SJCRH30 (cell line): ENCODE measurements around the gene PTPRZ1. TPM values are rescaled to one million over a fixed set of nuclear protein-coding genes. Genes with fewer than 3 reads are reported as not detected.

ENCODE experiments used
- DNase-seq, 2 experiments: peaks; one replicate each; pipeline ENCODE4 v3.0.0-alpha.2; 2015 to 2020
- H3K27ac ChIP-seq: fragments of 250-450 bp; sonication (Bioruptor Pico); 2 replicates; pipeline ENCODE4 v1.5.1; 2020; ENCODE audit warnings: mild to moderate bottlenecking, moderate library complexity
- H3K27me3 ChIP-seq: fragments of 250-450 bp; sonication (Bioruptor Pico); 2 replicates; pipeline ENCODE4 v1.5.1; 2020; ENCODE audit warnings: mild to moderate bottlenecking, moderate library complexity
- H3K36me3 ChIP-seq: fragments of 250-450 bp; sonication (Bioruptor Pico); 2 replicates; pipeline ENCODE4 v1.5.1; 2020; ENCODE audit warnings: mild to moderate bottlenecking, moderate library complexity
- H3K4me1 ChIP-seq: fragments of 250-450 bp; sonication (Bioruptor Pico); 2 replicates; pipeline ENCODE4 v1.5.1; 2020; ENCODE audit warnings: mild to moderate bottlenecking, moderate library complexity
- H3K4me3 ChIP-seq: fragments of 250-450 bp; sonication (Bioruptor Pico); 2 replicates; pipeline ENCODE4 v1.5.1; 2020; ENCODE audit warnings: mild to moderate bottlenecking, moderate library complexity
- H3K9me3 ChIP-seq: fragments of 250-450 bp; sonication (Bioruptor Pico); replicated peaks from 2 replicates; pipeline ENCODE4 v1.5.1; 2020; ENCODE audit warnings: mild to moderate bottlenecking, moderate library complexity
- total RNA-seq: library from RNA; depleted of rRNA; stranded (reverse); fragments of >200 nt; shearing (Covaris generic); gene quantifications from 2 replicates; pipeline ENCODE4 v1.2.3, GENCODE V29; 2014

Gene PTPRZ1
- total RNA-seq, 1 experiment from 2014 or later: not detected

- Histone ChIP-seq H3K4me1 (no peaks in the 10 kb centered on the region), H3K36me3 (no peaks in the 10 kb centered on the region), H3K9me3 (no peaks in the 10 kb centered on the region), H3K27ac (no peak overlapping the region), H3K4me3 (no peak overlapping the region), H3K27me3 (peaks cover 10% of the 10 kb centered on the region)
- DNase-seq: no peak
Observed at GRCh38 chr7:121876656-121877500, 3.9 kb downstream of the PTPRZ1 start.

- Histone ChIP-seq H3K36me3 (no peaks in the 10 kb centered on the region), H3K27ac (no peak overlapping the region), H3K27me3 (peaks cover 9% of the 10 kb centered on the region; the same call in 1 of the 2 replicates), H3K9me3 (no peaks in the 10 kb centered on the region), H3K4me3 (no peak overlapping the region), H3K4me1 (no peaks in the 10 kb centered on the region)
- DNase-seq: no peak
Observed at GRCh38 chr7:121878918-121879464, 6.0 kb downstream of the PTPRZ1 start.

DNA sequence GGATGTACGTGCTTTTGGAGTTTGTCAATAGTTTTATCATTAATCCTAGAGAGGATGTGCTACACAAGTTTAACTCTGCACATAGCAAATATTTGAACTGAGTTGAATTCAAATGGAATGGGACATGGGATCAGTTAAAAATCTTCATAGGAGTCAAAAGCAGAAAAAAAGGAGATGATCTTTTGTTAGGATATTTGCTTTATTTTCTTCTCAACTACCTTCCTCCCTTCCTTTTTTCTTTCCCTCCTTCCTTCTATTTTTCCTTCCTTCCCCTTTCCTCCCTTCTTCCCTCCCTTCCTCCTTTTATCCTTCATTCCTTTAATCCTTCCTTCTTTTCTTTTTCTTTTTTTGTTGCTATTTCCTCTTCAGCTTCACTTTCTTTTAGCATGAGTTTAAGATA, 6.6 kb downstream of the PTPRZ1 start:
- Histone ChIP-seq H3K4me3 (no peak overlapping the region), H3K4me1 (no peaks in the 10 kb centered on the region), H3K27me3 (peaks cover 9% of the 10 kb centered on the region; the same call in 1 of the 2 replicates), H3K27ac (no peak overlapping the region), H3K9me3 (no peaks in the 10 kb centered on the region), H3K36me3 (no peaks in the 10 kb centered on the region)
- no peak for DNase-seq

DNA sequence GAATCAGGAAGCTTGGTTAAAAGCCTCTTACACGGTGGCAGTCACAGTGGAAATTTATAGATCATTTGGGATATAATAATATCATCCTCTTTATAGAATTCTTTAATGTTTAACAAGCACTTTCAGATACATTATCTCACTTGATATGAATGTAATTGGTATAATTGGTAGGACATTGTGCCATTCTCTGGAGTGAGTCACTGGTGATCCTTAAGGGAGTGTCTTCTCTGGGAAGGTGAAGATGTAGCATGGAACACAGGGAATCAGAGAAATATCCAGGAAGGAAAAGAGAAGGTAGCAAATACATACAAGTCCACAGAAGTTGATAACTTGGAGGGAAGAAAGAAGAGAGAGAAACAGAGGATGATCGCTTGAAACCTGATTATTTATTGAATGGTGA, 9.8 kb downstream of the PTPRZ1 start:
- no peak overlapping the region for H3K4me3 ChIP-seq
- DNase-seq: no peak
- H3K27me3 ChIP-seq: peaks cover 3% of the 10 kb centered on the region; the same call in 1 of the 2 replicates
- H3K4me1 ChIP-seq: no peaks in the 10 kb centered on the region
- H3K27ac ChIP-seq: no peak overlapping the region
- no peaks in the 10 kb centered on the region for H3K9me3 ChIP-seq
- H3K36me3 ChIP-seq: no peaks in the 10 kb centered on the region

GRCh38 chr7:121885166-121885920, 12.4 kb downstream of the PTPRZ1 start:
- peaks cover 3% of the 10 kb centered on the region; the same call in 1 of the 2 replicates for H3K27me3 ChIP-seq
- H3K9me3 ChIP-seq: no peaks in the 10 kb centered on the region
- DNase-seq: no peak
- H3K4me1 ChIP-seq: no peaks in the 10 kb centered on the region
- H3K27ac ChIP-seq: no peak overlapping the region
- H3K4me3 ChIP-seq: no peak overlapping the region
- no peaks in the 10 kb centered on the region for H3K36me3 ChIP-seq

- Histone ChIP-seq H3K4me1 (no peaks in the 10 kb centered on the region), H3K9me3 (no peaks in the 10 kb centered on the region), H3K27ac (no peak overlapping the region), H3K27me3 (no peaks in the 10 kb centered on the region; the same call in 1 of the 2 replicates), H3K36me3 (no peaks in the 10 kb centered on the region), H3K4me3 (no peak overlapping the region)
- DNase-seq: no peak
Observed at GRCh38 chr7:121887634-121888033, 14.7 kb downstream of the PTPRZ1 start.

DNA sequence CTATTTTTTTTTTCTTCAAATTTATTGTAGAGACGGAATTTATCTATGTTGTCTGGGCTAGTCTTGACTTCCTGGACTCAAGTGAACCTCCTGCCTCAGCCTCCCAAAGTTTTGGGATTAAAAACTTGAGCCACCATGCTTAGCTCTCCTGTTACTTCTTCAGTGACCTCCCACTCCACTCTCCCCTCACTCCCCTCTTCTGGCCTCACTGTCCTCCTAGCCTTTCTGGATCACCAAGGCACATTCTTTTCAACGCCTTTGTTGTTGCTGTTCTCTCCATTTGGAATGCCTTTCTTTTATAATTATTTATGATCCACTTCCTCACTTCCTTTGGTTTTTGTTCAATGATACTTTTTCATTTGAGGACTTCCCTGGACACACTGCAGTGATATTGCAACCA, 17.9 kb downstream of the PTPRZ1 start:
- Histone ChIP-seq H3K4me1 (no peaks in the 10 kb centered on the region), H3K36me3 (no peaks in the 10 kb centered on the region), H3K9me3 (no peaks in the 10 kb centered on the region), H3K4me3 (no peak overlapping the region), H3K27me3 (peaks cover 4% of the 10 kb centered on the region; the same call in 1 of the 2 replicates), H3K27ac (no peak overlapping the region)
- no peak for DNase-seq

DNA sequence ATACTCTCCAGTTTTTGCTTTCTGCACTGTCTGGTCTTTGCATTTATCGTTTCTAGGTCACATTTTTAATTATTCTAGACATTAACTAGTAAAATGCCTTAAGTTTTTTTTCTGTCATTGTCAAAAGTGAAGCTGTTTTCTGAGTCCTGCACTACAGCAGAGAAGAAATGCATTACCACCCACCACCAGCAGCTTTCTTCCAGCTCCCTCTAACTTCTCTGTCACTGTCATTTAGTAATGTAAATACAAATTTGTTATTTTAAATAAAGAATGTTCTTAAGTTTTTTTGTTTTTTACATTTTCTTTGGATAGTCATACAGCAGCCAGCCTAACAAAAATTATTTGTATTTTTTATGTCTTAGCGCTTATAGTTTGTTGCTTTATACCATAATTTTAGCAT, 18.8 kb downstream of the PTPRZ1 start:
- DNase-seq: no peak
- no peaks in the 10 kb centered on the region for H3K4me1 ChIP-seq
- no peak overlapping the region for H3K27ac ChIP-seq
- no peak overlapping the region for H3K4me3 ChIP-seq
- peaks cover 4% of the 10 kb centered on the region; the same call in 1 of the 2 replicates for H3K27me3 ChIP-seq
- no peaks in the 10 kb centered on the region for H3K36me3 ChIP-seq
- no peaks in the 10 kb centered on the region for H3K9me3 ChIP-seq

- H3K9me3 ChIP-seq: no peaks in the 10 kb centered on the region
- H3K27ac ChIP-seq: no peak overlapping the region
- H3K27me3 ChIP-seq: peaks cover 14% of the 10 kb centered on the region
- H3K4me3 ChIP-seq: no peak overlapping the region
- no peaks in the 10 kb centered on the region for H3K4me1 ChIP-seq
- no peak for DNase-seq
- H3K36me3 ChIP-seq: no peaks in the 10 kb centered on the region; the same call in 1 of the 2 replicates
Observed at GRCh38 chr7:121901026-121901425, 28.1 kb downstream of the PTPRZ1 start.

- peaks cover 5% of the 10 kb centered on the region; the same call in 1 of the 2 replicates for H3K27me3 ChIP-seq
- H3K4me3 ChIP-seq: no peak overlapping the region
- no peaks in the 10 kb centered on the region for H3K9me3 ChIP-seq
- H3K4me1 ChIP-seq: no peaks in the 10 kb centered on the region
- H3K27ac ChIP-seq: no peak overlapping the region
- DNase-seq: no peak
- H3K36me3 ChIP-seq: no peaks in the 10 kb centered on the region; the same call in 1 of the 2 replicates
Observed at GRCh38 chr7:121904120-121904519, 31.2 kb downstream of the PTPRZ1 start.

DNA sequence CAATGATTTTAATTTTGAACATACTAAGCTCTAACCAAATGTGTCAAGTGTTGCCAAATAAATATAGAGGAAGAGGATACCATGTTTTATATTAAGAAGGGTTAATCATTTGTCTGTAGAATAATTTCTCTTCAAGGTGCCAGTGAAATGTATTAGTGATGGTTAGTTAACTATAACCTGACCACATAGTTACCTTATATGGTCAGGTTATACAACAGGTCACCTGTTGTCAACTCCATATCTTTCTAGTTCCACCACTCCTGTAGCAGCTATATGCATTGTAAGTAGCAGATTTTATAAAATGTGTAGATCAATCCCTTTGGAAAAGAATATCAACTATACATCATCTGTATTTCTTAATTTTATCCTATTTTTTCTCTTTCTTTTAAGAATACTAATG, 35.1 kb downstream of the PTPRZ1 start:
- no peaks in the 10 kb centered on the region for H3K27me3 ChIP-seq
- no peak overlapping the region for H3K27ac ChIP-seq
- no peaks in the 10 kb centered on the region for H3K4me1 ChIP-seq
- DNase-seq: no peak
- H3K36me3 ChIP-seq: no peaks in the 10 kb centered on the region; the same call in 1 of the 2 replicates
- no peaks in the 10 kb centered on the region for H3K9me3 ChIP-seq
- no peak overlapping the region for H3K4me3 ChIP-seq

DNA sequence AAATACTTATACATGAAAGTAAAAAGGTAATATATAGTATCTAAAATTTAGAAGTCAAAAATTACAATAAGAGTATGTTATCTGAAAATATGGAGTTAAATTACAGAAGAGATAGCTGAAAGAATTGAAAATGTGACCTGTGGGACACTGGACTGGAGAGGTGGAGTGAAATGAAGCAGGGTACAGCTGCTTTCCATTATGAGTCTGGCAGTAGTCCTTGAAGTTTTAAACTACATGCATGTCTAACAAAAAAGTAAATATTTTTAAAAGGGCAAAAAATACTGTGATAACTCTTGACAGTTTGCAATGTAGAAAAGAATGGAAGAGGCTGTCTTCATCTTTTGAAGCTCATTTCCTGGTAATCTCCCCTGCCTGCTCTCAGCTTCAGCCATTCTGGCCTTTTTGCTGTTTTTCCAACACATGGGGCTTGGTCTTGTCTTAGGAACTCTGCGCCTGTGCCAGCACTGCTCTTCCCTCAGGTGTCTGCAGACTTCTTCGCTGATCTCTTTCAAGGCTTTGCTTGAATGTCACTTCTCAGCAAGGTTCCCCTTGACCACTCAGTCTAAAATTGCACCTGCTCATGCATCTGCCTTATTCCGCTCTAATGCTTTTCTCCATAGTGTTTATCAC, 36.9 kb downstream of the PTPRZ1 start:
- no peaks in the 10 kb centered on the region for H3K4me1 ChIP-seq
- H3K4me3 ChIP-seq: no peak overlapping the region
- H3K27me3 ChIP-seq: no peaks in the 10 kb centered on the region
- H3K36me3 ChIP-seq: no peaks in the 10 kb centered on the region; the same call in 1 of the 2 replicates
- H3K9me3 ChIP-seq: no peaks in the 10 kb centered on the region
- DNase-seq: no peak
- H3K27ac ChIP-seq: no peak overlapping the region

DNA sequence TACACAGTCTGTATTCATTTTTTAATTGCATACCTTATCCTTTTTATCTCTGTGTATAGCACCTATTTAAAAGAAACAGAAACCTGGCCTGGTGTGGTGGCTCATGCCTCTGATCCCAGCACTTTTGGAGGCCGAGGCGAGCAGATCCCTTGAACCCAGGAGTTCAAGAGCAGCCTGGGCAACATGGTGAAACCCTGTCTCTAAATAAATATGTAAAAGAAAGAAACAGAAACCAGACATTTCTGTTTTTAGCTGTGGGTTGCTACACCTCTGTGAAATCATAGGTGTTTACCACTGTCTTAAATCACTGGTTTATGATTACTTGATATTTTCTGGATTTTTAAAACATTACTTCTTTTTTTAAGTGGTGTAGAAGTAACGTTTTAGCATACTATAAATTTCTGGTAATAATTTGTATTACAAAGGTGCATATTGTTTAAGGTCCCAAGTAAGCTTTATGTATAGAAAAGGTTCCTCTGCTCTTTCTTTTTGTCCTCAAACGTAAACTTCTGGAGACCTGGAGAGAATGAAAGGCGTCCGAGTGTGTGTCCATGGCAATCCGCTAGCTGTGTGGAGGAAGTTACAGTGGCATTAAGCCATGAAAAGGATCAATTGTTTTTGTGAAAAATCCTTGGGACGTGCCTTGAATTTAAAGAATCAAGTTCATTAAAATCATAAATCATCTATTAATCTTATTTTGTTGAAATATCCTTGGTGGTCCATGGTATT, 41.1 kb downstream of the PTPRZ1 start:
- no peak for DNase-seq
- no peak overlapping the region for H3K4me3 ChIP-seq
- H3K27me3 ChIP-seq: no peaks in the 10 kb centered on the region
- no peaks in the 10 kb centered on the region for H3K9me3 ChIP-seq
- no peaks in the 10 kb centered on the region for H3K36me3 ChIP-seq
- H3K4me1 ChIP-seq: no peaks in the 10 kb centered on the region; the same call in 1 of the 2 replicates
- H3K27ac ChIP-seq: no peak overlapping the region

DNA sequence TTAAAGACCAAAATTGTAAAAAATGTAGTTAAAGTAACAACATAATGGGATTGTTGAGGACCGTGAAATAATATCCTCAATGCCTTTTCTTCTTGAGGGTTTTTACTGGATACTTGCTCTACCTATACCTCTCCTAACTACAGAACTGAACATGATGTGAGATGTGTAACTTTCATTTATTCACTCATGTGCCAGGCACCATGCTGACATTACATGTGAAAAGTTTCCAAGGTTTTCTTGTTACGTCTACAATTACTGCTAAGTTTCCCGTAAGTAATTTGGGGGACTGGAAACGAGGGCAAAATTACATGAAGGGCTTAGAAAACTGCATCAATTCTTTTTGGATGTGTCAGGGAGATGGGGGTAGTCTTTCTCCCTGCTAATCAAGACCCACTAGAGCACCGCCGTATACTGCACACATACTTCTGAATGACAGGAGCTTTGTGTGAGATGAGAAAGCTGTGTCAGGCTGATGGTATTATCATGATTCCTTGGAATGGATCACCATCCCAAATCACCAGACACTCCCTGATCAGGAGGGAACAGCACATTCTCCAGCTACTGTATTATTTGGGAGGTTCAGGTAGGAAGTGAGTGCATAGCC, 41.8 kb downstream of the PTPRZ1 start:
- Histone ChIP-seq H3K27me3 (no peaks in the 10 kb centered on the region), H3K4me1 (peaks cover 2% of the 10 kb centered on the region; the same call in 1 of the 2 replicates), H3K27ac (no peak overlapping the region), H3K9me3 (no peaks in the 10 kb centered on the region), H3K36me3 (no peaks in the 10 kb centered on the region), H3K4me3 (no peak overlapping the region)
- no peak for DNase-seq
